Activated CD4-positive, alpha-beta T cell treated with anti-CD3 and anti-CD28 coated beads, Interleukin-2, Interleukin-4, amounts not matched to agents 100 ng/mL and 50 ng/mL, durations not matched to agents 16 hours and 8 hours (primary cell): ENCODE data around the gene AVPI1.

Experiments used
- DNase-seq: peaks from one replicate; pipeline ENCODE4 v3.0.0-alpha.2; 2020; ENCODE audit warnings: low spot score

Gene AVPI1, protein sequence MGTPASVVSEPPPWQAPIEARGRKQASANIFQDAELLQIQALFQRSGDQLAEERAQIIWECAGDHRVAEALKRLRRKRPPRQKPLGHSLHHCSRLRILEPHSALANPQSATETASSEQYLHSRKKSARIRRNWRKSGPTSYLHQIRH

DNA sequence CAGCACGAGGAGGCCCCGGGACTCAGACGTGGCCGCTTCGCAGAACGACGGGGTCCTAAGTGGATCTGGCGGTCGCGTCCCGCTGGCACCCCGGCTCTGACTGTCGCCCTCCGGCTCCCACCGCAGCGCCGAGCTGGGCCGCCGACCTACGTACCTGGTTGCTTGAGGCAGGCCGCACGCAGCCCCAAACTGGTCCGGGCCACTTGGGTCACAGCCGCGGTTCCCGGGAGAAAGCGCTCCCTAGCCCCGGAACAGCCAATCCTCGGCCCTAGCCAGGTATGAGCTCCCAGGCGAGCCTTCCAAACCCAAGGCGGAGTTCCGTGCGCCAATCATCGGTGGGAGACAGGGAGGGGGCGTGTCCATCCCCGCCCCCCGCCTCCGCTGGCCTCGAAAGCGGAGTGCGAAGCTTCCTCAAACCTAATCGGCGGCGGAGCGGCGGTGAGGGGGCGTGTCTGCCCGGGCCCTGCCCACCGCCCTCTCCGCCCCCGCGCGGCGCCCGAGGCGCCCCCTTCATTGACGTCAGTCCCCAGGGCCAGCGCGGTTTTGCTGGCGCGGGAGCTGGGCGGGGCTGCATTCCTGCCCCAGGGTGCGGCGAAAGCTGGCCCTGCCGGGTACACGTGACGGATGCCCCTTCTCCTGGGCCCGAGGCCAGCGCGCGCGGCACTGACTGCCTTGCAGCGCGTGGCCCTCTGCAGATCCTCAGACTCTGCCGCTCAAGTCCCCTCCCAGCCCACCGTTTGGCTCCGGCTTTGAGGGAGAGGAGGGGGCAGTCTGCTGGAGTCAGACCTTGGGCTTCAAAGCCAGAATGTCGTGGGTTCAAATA, at the start of gene AVPI1:
Gene AVPI1 (minus strand): TSS at position 280 of the 823 bp plus-strand sequence. CDS start 7,336 bp downstream, outside the sequence.
- DNase-seq, result peak; percentile 92

DNA sequence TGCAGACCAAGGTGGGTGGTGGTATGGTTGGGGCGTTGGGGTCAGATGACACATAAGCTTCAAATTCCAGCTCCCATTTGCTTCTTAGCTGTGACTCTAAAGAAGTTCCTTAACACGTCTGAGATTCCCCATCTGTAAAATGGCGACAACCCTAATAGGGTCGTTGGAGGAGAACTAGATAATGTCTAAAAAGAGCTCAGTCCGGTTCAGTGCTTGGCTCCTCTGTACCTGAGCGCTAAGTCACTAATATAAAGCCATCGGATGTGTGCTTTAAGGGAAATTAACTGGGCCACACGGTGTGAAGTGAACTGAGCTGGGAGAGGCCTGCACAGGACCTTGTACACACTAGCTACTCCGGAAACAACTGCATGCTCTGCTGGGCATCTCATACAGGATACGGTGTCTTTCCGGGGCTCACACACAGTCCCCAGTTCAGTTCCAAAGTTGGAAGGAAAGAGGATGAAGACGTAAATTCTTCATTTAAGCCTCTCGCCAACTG, 49.4 kb upstream of the AVPI1 start:
- DNase-seq, result no peak

DNA sequence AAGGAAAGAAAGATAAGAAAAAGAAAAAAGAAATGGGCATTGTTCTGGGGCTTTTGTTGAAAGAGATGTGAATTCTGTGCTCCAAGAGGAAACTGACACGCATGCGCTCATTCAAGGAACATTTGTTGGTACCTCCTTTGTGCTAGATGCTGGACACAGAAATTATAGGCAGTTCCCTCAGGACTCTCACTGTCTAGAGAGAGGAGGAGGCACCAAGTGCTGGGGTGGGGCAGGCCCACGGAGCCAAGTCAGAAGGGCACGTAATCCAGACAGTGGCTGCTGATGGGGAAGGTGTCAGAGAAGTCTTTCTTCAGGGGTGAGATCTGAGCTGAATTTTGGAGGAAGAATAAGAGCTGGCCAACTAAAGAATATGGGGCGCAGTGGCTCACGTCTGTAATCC, 47.0 kb upstream of the AVPI1 start:
- DNase-seq, result no peak

DNA sequence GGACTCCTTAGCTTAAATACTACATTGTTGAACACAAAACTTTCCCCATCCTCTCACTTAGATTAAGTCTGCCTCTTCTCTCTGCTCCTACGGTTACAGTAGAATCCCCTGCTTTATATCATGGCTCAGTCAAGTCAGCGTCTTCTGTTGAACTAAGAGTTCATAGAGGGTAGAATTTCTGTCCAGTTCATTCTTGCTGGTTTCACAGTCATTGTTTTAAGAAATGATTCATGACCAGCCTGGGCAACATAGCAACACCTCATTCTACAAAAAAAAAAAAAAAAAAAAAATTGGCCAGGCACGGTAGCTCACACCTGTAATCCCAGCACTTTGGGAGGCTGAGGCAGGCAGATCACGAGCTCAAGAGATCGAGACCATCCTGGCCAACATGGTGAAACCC, 46.2 kb upstream of the AVPI1 start:
- DNase-seq, result no peak

DNA sequence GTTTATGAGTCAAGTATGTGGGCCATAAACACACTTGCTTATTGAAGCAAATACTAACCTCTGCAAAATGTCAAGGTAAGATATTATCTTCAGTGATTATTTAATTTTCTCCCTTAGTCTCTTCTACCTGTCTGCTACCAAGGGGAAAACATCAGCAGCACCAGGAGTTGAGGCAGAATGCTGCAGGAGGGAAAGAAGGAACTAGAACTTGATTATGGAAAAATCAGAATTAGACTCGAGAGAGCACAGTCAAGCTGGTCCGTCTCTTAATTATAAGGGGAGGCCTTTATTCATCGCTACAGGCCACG, 45.0 kb upstream of the AVPI1 start:
- no peak for DNase-seq

DNA sequence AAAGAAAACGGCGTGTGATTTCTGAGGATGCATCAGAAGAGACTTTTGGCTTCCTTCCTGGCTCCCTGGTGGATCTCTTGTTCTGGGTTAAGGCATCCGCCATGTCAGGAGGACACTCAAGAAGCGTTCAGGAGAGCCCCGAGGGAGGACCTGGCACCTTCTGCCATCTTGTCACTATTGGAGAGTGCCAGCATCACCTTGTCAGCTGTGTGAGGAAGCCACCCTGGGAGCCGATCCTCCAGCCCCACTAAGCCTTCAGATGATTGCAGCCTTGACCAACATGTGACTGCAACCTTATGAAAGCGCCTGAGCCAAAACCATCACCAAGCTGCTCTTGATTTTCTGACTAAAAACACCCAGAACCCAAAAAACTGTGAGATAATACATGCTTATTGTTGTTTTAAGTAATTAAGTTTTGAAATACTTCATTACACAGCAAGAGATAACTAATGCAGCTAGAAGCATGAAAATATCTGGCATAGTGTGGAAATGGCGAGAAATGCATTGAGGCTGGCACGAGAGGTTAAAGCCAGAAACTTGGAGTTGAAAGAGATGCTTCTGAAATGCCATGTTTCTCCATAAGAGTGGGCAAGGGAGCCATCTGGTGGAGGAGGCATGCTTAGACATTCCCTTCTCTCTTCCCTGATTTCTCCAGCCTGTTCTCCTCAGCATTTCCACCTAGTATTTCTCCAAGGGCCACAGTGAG, 44.5 kb upstream of the AVPI1 start:
- peak; percentile 52 for DNase-seq

DNA sequence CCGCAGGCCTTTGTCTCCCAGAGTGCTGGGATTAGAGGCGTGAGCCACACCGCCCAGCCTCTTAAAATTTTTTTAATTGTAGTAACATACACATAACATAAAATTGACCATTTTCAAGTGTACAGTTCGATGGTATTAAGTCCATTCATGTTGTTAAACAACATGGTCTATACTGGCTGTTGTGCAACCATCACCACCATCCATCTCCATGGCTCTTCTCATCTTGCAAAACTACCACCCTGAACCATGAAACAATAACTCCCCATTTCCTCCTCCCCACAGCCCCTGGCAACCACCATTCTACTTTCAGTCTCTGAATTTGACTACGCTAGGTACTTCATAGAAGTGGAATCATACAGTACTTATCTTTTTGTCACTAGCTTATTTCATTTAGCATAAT, 42.0 kb upstream of the AVPI1 start:
- DNase-seq, result no peak

DNA sequence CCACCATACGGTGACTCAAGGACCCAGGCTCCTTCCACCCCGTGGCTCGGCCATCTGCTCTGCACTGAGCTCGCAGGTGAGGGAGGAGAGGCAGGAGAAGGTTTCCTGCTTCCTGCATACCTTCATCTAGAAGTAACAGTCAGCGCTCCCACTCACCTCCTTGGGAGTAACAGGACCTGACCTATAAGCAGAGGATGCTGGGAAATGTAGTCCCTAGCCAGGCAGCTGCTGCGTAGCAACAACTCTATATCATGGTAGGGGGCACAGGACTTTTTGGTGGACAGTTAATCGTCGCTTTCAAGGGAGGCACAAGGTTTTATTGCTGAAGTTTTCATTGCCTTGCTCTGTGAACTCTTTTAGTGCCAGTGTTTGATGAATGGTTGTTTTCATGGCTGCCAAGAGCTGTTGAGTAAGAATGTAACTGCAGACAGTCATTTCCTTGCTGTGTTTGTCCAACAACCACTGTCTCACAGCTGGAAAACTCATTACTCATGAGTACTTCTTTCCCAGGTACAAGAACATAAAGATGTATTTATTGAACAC, 39.7 kb upstream of the AVPI1 start:
- peak; percentile 58 for DNase-seq

DNA sequence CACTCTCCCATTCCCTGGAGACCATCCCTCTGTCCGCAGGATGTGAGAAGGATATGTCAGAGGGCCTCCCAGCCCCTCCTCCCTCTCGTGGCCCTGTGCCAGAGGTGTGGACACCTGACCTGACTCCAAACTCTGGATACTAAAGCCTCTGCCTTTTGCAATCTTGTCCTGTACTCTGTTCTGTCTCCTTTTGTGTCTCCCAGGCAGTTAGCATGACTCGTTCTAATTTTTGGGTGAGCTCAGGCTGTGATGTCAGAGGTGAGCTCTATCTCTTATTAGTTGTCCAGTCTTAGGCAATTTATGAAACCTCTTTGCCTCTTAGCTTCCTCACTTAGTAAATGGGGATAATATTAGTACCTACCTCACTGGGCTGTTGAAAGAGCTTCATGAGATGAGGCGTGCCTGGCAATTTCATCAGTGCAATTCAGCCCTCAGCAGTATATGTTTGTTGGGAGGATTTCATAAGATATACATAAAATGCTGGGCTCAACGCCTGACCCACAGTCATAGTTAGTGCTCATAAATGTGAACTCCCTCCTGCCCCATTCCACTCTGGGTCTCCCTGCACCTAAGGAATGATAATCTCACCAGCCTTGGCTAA, 37.4 kb upstream of the AVPI1 start:
- no peak for DNase-seq

DNA sequence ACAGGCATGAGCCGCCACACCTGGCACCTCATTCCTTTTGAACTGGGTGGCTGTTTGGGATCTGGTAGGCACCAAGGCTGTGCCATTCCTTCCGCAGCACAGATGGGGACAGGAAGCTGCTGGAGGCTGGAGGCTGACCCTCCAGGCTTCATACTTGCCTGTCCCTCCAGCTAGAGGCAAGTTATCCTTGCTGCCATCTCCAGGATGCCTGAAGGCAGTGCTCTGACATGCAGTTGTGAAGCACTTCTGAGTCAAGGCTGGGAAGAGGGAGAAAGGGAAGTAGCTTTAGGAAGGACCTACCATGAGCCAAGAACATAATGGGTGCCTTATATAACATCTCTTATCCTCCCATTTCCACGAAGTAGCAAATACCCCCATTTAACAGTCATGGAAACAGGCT, 36.0 kb upstream of the AVPI1 start:
- no peak for DNase-seq

DNA sequence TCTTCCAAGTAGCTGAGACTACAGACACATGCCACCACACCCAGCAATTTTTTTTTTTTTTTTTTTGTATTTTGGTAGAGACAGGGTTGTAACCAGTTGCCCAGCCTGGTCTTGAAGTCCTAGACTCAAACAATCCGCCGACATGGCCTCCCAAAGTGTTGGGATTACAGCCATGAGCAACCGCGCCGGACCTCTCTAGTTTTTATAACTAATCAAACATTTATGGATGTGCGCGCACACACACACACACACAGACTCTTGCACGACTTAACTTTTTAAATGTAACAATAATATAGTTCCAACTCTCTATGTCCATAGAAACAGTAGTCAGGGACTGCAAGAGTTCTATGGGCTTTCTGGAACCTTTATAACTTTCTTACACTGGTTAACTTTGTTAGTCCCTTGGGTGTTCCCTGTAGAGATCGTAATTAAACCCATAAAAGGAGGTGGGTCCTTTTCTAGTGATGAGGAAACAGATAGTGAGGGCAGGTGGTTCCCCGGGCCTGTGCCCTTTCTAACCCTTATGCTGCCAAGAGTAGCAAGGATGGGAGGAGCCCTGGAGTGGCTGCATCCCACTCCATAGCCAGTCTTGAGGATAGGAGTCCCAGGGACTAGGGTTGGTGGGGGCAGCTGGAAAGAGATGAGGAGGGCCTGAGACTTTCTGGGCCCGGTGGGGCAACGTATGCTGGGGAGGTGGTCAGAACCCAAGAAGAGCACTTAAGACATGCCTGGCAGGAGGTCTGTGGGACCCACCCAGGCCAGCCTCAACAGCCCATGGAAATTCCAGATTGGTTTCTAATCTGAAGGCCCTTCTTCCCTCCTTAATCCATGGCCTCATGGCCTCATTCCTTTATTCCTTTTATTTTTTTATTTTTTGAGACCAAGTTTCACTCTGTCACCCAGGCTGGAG, 35.1 kb upstream of the AVPI1 start:
- DNase-seq, result no peak

DNA sequence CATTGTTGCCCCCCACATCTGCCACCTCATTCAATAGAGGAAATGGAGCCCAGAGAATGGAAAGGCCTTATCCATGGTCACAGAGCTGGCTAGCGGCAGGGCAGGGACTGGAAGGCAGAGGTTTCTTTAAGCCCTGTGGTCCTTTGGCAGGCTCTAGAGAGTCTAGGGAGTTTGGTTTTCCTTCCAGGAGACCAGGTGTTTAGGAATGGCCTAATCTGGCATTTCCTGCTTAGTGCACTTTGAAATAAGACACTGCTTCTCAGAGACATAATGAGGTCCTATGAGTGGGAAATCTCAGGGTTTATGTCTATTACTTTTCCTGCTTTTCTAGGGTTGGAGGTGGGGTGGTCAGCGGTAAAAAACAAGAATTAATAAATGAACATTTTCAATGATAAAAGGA, 32.6 kb upstream of the AVPI1 start:
- DNase-seq, result no peak

DNA sequence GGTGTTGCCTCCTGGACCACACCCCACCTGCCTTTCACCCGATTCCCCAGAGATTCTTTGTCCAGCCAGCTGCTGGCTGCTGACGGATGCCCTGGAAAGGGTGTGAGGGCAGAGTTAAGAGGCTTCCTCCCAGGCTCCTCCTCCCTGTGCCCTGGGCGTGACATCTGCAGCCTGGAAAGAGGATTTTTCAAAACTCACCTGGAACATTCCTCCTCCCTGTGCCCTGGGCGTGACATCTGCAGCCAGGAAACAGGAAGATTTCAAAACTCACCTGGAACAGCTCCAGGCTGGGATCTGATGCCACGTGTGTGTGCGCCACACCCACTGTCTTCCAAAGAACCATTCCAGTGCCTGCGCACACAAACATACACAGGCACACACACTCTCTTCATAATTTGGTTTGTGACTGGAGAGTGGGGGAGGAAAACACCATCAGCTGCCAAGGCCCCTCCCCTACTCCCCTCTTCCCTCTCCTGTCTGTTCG, 31.7 kb upstream of the AVPI1 start:
- DNase-seq, result no peak

DNA sequence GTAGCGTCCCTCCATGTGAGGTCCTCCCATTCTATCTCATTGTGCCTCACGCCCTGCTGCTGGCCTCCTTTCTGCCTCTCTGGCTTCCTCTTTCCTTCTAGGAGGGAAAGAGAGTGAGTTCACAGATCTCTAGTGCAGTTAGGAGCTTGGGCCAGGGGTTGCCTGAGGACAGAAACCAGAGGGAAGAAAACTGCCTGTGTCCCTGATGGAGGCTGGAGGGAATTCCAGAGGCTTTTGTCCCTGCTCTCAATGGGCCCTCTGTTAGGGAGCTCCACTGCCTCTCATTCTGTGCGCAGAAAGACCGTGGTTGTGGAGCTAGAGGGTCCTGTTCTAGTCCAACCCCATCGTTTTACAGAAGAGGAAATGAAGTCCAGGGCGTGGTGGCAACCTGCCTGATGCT, 31.1 kb upstream of the AVPI1 start:
- no peak for DNase-seq

DNA sequence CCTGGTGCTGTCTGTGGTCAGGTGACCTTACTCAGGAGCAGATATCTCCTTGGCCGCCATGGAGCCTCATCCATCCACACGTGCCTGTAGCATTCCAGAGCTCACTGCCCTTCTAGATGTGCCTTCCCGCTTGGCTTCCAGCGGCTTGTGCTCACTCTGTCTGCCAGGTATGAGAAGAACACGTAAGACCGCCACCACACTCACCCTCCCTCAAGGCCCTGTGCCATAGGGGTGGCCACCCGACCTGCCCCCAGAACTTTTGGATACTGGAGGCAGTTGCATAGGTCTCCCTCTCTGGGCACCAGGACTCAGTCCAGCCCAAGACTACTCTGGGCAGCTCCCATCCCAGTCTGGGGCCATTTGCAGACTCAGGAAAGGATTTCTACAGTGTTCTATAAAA, 30.6 kb upstream of the AVPI1 start:
- no peak for DNase-seq

DNA sequence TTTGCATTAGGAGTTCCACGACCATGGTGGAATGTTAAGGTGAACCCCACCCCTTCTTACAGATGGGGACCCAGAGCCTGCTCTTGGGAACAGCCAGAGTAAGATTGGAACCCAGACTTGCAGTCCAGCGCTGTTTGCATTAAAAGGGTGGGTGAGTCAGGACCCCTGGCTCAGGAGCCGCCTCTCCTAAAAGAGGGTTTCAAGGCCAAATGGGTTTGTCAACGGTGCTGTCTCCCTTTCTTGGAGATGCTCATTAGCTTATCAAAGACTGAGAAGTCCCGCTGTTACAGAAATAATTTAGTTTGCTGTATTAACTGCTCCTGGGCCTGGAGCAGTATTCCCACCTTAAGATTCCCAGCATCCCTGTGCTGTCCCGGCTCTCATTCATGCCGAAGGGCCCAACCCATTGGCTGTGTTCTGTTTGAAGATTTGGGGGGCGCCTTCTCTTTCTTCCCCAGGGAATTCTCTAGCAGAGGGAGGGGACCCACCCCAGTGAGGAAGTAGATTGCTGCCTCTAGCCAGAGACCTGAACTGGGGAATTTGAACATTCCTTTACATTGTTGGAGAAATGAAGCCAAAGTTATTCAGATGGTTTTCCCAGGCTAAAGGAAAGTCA, 28.3 kb upstream of the AVPI1 start:
- DNase-seq, result no peak

DNA sequence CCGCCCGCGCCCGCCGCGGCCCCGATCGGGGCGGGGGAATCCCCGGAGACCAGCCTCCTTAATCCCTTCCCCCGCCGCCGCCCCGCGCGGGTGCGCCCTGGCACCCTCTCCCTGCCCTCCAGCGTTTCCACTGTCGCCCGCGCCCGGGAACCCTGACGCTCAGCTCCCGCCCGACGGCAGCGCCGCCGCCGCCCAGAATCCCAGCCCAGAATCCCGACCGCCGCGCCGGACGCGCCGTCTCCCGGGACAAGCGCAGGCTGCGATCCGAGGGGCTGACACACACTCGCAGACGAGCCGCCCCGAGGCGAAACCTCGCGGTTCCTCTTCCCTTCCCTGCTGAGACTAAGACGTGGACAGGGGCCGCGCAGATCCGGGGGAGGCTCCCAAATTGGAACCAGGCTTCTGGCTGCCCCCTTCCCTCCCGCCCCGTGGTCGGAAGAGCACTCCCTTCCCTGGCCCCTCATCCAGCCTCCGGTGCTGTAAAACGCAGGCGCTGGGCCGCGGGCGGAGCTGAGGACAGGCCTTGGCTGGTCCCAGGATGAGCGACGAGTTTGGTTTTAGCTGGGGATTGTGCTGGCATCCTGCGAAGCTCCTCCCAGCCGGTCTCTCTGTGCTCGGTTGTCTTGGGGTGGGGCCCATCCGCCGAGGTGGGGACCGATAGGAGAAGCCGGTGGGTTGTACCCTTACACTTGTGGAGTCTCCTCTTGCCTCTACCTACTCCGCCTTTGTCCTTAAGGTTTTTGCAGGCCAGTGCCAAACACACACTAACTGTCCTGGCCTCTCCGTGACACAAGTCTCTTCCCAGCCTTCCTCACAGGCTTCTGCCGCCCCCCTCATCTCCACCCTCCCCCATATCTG, 27.6 kb upstream of the AVPI1 start:
- no peak for DNase-seq

DNA sequence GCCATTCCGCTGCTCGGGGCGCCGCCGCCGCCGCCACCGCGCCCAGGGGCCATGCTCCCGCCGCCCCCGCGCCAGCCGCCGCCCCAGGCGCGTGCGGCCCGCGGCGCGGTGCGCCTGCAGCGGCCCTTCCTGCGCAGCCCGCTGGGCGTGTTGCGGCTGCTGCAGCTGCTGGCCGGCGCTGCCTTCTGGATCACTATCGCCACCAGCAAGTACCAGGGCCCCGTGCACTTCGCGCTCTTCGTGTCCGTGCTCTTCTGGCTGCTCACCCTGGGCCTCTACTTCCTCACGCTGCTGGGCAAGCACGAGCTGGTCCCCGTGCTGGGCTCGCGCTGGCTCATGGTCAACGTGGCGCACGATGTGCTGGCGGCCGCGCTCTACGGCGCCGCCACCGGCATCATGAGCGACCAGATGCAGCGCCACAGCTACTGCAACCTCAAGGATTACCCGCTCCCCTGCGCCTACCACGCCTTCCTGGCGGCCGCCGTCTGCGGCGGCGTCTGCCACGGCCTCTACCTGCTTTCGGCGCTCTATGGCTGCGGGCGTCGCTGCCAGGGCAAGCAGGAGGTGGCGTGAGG, 26.9 kb upstream of the AVPI1 start:
- DNase-seq, result peak; percentile 49

DNA sequence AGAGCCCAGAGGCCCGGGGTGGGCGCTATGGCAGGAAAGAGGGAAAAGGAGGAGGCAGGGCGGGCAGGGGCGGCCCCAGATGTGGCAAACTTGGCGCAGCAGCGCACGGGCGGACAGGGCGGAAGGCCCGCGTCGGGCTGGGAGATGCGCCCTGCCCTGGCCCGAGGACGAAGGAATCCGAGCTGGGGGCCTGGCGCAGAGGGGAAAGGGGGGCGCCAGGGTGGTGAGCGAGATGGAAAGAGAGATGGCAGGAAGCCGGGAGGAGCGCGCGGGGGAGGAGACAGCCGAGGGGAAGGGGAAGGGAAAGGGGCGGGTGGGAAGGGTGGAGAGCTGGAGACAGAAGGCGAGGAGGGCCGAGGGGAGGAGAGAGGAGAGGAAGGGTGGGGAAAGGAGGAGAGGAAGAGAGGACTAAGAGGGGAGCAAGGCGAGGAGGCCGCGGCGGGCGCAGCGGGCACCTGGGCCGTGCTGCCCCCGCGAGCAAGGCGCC, 26.3 kb upstream of the AVPI1 start, which contains the start of gene MARVELD1:
Gene MARVELD1 (plus strand): TSS at position 392 of the 487 bp plus-strand sequence. CDS start 147 bp downstream, outside the sequence.
- DNase-seq, result no peak
